SHP77 (cell line): ENCODE measurements around the gene PURB.
A peak's percentile ranks its signal among the peaks of the same experiment; 100 is the strongest.
"Not testable (repeated sequence)": the region's sequence is repeated elsewhere in the genome, so short reads cannot be mapped to it uniquely, and the experiment has no call there.

Experiments used
- DNase-seq, 2 experiments: peaks; one replicate each; lab custom pipeline; 2025; lab: John Stamatoyannopoulos, UW

PURB gene

GRCh38 chr7:44852590-44852989 lies 32.7 kb downstream of the PURB start:
- DNase-seq, result no peak

- DNase-seq, result no peak
Observed at GRCh38 chr7:44849885-44850544, 35.3 kb downstream of the PURB start.

GRCh38 chr7:44849259-44849884 lies 36.0 kb downstream of the PURB start:
- no peak for DNase-seq

GRCh38 chr7:44847920-44848634 lies 37.3 kb downstream of the PURB start, which contains the start of gene H2AZ2:
H2AZ2 (minus strand) TSS chr7:44848087; CDS start chr7:44847971, 116 bp downstream.
- peak; percentile 100 for DNase-seq

GRCh38 chr7:44847509-44847919 lies 37.8 kb downstream of the PURB start:
- peak; percentile 76 to 90 for DNase-seq

GRCh38 chr7:44846816-44847508 lies 38.4 kb downstream of the PURB start:
- DNase-seq, result no peak

- DNase-seq, result not testable (repeated sequence)
Observed at GRCh38 chr7:44846390-44846789, 38.9 kb downstream of the PURB start.

- no peak for DNase-seq
Observed at GRCh38 chr7:44845451-44845850, 39.9 kb downstream of the PURB start.

- DNase-seq, result not testable (repeated sequence)
Observed at GRCh38 chr7:44843440-44843839, 41.9 kb downstream of the PURB start.

GRCh38 chr7:44842675-44843074 lies 42.7 kb downstream of the PURB start:
- DNase-seq, result not testable (repeated sequence)

GRCh38 chr7:44838751-44839150 lies 46.6 kb downstream of the PURB start:
- no peak for DNase-seq

- DNase-seq, result no peak
Observed at GRCh38 chr7:44827567-44827966, 57.8 kb downstream of the PURB start.
